ENCODE results near the gene PPM1E.

DNA sequence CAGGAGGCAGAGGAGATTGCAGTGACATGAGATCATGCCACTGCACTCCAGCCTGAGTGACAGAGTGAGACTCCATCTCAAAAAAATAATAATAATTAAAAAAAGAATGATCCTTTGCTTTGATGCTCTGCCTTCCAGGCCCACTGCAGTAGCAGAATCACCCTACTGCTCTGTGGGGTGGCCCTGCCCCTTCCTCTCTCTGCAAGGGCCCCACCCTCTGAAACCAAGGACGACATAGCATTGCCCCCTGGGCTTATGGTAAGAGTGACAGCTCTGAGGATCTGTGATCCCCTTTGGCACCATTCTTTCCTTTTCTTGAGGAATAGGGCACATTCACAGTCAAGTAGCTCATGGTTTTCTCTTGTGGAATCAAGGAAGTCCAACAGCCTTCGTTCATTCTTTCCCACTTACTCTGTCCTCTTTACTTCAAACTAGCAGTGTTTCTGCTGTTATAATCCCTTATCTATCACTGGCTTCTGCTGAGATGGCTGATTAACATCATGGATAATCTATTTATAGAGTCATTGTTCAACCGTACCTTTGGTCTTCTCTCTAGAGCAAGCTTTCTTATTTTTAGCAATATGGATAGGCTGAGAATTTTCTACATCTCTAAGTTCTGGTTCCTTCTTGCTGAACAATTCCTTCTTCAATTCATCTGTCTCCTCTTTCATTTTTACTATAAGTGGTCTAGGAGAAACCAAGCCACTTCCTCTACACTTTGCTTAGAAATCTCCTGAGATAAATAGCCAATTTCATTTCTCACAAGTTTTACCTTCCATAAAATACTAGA, 49.1 kb upstream of the PPM1E start:
- no peak for TF ChIP-seq CTCF (IDR thresholded peaks at IDR 0.05)
- TF ChIP-seq POLR2A (IDR thresholded peaks at IDR 0.05), result no peak

All from esophagus squamous epithelium (tissue), 4 donors.